GM19025 (cell line): Measurements from ENCODE around the gene SLC22A7.
"Not testable (repeated sequence)": the region's sequence is repeated elsewhere in the genome, so short reads cannot be mapped to it uniquely, and the experiment has no call there.

Source experiments
- ATAC-seq: cut with Tn5 transposase; IDR thresholded peaks from one replicate; pipeline ENCODE4 v1.9.1; 2021; ENCODE audit warnings: mild to moderate bottlenecking, low read depth, moderate library complexity; ENCODE audit not compliant: unreplicated experiment

Gene SLC22A7

GRCh38 chr6:43298565-43299337 lies 691 bp downstream of the SLC22A7 start:
- no peak for ATAC-seq

GRCh38 chr6:43299338-43300293 lies 1.6 kb downstream of the SLC22A7 start:
- ATAC-seq: no peak

GRCh38 chr6:43301081-43301870 lies 3.2 kb downstream of the SLC22A7 start:
- ATAC-seq: no peak

GRCh38 chr6:43302126-43302525 lies 4.1 kb downstream of the SLC22A7 start:
- no peak for ATAC-seq

- not testable (repeated sequence) for ATAC-seq
Measured at GRCh38 chr6:43303006-43303405, 4.9 kb downstream of the SLC22A7 start.

- no peak for ATAC-seq
Measured at GRCh38 chr6:43303751-43304331, 5.8 kb downstream of the SLC22A7 start.

GRCh38 chr6:43304361-43304760 lies 6.3 kb downstream of the SLC22A7 start:
- no peak for ATAC-seq

GRCh38 chr6:43304882-43305281 lies 6.8 kb downstream of the SLC22A7 start:
- no peak for ATAC-seq

GRCh38 chr6:43306086-43306485 lies 8.0 kb downstream of the SLC22A7 start:
- no peak for ATAC-seq

GRCh38 chr6:43307451-43308100 lies 9.5 kb downstream of the SLC22A7 start:
- ATAC-seq: no peak

GRCh38 chr6:43308101-43308989 lies 10.3 kb downstream of the SLC22A7 start, which contains the start of gene CRIP3:
Gene CRIP3, minus strand, starts transcription at chr6:43308826. Its CDS starts 34 bp downstream, at chr6:43308792.
- peak; percentile 57 for ATAC-seq

- ATAC-seq: no peak
Measured at GRCh38 chr6:43308990-43309477, 11.0 kb downstream of the SLC22A7 start.

GRCh38 chr6:43310134-43310533 lies 12.1 kb downstream of the SLC22A7 start:
- no peak for ATAC-seq

GRCh38 chr6:43310624-43311023 lies 12.6 kb downstream of the SLC22A7 start:
- ATAC-seq: no peak

- ATAC-seq: no peak
Measured at GRCh38 chr6:43311666-43312065, 13.6 kb downstream of the SLC22A7 start.

- ATAC-seq: no peak
Measured at GRCh38 chr6:43313813-43314212, 15.8 kb downstream of the SLC22A7 start.

GRCh38 chr6:43318011-43318410 lies 20.0 kb downstream of the SLC22A7 start:
- ATAC-seq: no peak

- no peak for ATAC-seq
Measured at GRCh38 chr6:43325876-43326275, 27.8 kb downstream of the SLC22A7 start.

GRCh38 chr6:43328528-43328927 lies 30.5 kb downstream of the SLC22A7 start:
- ATAC-seq: no peak
